H7 (cell line): ENCODE data around the gene GPN1. TPM values are rescaled to one million over a fixed set of nuclear protein-coding genes. Genes with fewer than 3 reads are reported as not detected.
"Not testable (repeated sequence)": the region's sequence is repeated elsewhere in the genome, so short reads cannot be mapped to it uniquely, and the experiment has no call there.

Source experiments
- DNase-seq: peaks from one replicate; pipeline ENCODE4 v3.0.0; 2012
- H3K27me3 ChIP-seq: 2 replicates; pipeline ENCODE4 v1.6.0; 2011; ENCODE audit warnings: mild to moderate bottlenecking, low read length; ENCODE audit not compliant: control insufficient read depth, insufficient read depth
- H3K36me3 ChIP-seq: replicated peaks from 2 replicates; pipeline ENCODE4 v1.5.1; 2011; ENCODE audit warnings: low read length; ENCODE audit not compliant: control insufficient read depth, insufficient read depth
- H3K4me3 ChIP-seq: 2 replicates; pipeline ENCODE4 v1.5.1; 2011; ENCODE audit warnings: low read depth, mild to moderate bottlenecking, control low read depth, low read length, moderate library complexity; ENCODE audit not compliant: insufficient read depth
- total RNA-seq: library from RNA; depleted of rRNA; stranded (reverse); fragments of >200 nt; shearing (Covaris generic); gene quantifications from 2 replicates; pipeline ENCODE4 v1.2.3, GENCODE V29; 2014

Gene GPN1
- total RNA-seq, 1 experiment from 2014 or later: 41.7 TPM

GRCh38 chr2:27606611-27607010, 22.2 kb upstream of the GPN1 start:
- H3K4me3 ChIP-seq: no peak overlapping the region
- H3K36me3 ChIP-seq: peaks cover 13% of the 10 kb centered on the region
- no peak for DNase-seq
- no peaks in the 10 kb centered on the region for H3K27me3 ChIP-seq

- no peak for DNase-seq
- Histone ChIP-seq H3K27me3 (no peaks in the 10 kb centered on the region), H3K36me3 (peaks cover 5% of the 10 kb centered on the region), H3K4me3 (no peak overlapping the region)
Observed at GRCh38 chr2:27613985-27614384, 14.9 kb upstream of the GPN1 start.

DNA sequence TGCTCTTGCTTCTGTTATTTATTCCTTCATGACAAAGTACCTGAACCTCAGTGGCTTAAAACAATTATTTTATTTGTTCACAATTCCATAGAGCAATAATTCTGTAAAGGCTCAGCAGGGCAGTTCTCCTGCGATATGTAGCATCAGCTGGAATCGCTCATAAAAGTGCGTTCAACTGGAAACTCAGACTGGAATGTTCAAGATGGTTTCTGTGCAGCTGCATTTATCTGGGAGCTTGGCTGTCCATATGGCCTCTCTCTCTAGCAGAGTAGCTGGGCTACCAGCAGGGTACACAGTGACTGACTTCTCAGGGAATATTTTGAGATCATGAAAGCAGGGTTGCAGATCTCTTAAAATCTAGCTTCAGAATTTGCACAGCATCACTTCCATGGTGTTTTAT, 13.5 kb upstream of the GPN1 start:
- no peak overlapping the region for H3K4me3 ChIP-seq
- DNase-seq: no peak
- peaks cover 5% of the 10 kb centered on the region for H3K36me3 ChIP-seq
- H3K27me3 ChIP-seq: no peaks in the 10 kb centered on the region

- Histone ChIP-seq H3K27me3 (no peaks in the 10 kb centered on the region), H3K4me3 (no peak overlapping the region), H3K36me3 (peaks cover 3% of the 10 kb centered on the region)
- DNase-seq: peak; percentile 22
Observed at GRCh38 chr2:27621524-27621923, 7.3 kb upstream of the GPN1 start.

DNA sequence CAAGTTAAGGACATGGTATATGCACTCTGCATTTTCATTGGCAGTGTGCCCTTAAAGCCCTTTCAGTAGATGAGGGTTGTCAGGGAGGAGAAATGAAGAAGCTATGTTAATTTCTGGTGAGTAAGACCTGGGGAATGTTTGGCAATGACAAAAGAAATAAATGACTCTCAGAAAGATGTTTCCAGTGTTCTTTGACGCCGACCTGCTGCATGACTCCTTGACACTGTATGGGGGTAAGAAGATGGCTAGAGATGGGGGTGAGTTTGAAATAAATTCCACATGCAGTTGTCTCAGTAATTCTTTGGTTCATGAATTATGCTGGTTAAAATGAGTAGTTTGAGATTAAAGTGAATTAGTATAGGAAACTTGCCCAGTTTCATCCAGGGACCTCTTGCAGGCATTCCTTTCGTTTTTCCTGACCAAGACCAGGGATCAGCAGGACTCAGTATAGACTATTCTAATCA, 5.9 kb upstream of the GPN1 start:
- H3K36me3 ChIP-seq: no peaks in the 10 kb centered on the region; the same call in 1 of the 2 replicates
- peak; percentile 25 for DNase-seq

DNA sequence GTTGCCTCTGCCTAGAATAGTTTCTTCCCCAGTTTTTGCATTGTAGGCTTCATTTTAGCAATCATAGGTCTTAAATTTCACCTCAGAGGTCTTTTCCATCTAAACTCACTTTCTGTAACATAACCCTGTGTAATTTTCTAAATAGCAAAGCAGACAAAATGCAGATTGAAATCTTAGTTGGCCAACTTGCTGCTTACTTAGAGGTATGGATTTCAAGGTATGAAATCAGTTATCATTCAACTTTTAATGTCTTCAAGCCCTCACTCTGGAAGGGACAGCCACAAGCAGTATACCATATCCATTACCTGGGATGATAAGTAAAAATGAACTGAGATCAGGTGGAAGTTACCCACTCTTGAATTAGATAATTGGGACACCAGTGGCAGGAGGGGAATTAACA, 3.9 kb upstream of the GPN1 start:
- no peak for DNase-seq

More for the DNA sequence above, 5.9 kb upstream of the GPN1 start:
- no peaks in the 10 kb centered on the region for H3K27me3 ChIP-seq
- no peak overlapping the region for H3K4me3 ChIP-seq

DNA sequence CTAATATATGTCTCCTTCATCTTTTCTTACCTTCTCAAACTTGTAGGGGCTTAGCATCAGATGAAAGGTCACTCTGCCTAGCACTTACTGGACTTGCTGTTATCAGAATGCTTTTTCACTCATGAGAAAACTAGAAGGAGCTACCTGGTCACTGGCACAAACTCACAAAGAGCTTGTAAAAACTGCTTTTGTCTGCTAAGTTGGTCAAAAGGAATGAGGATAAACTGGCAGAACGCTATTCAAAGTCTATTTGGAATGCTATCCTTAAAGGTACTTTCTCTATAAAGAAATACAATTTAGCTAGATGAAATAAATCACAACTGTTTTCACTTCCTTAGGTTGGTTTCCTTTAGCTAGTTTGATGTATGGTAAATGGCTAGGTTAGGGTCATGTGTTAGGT, 2.5 kb upstream of the GPN1 start:
- not testable (repeated sequence) for DNase-seq, H3K27me3 ChIP-seq, H3K4me3 ChIP-seq, H3K36me3 ChIP-seq

More for the DNA sequence above, 3.9 kb upstream of the GPN1 start:
- H3K4me3 ChIP-seq: no peak overlapping the region
- H3K27me3 ChIP-seq: no peaks in the 10 kb centered on the region
- no peaks in the 10 kb centered on the region; the same call in 1 of the 2 replicates for H3K36me3 ChIP-seq

DNA sequence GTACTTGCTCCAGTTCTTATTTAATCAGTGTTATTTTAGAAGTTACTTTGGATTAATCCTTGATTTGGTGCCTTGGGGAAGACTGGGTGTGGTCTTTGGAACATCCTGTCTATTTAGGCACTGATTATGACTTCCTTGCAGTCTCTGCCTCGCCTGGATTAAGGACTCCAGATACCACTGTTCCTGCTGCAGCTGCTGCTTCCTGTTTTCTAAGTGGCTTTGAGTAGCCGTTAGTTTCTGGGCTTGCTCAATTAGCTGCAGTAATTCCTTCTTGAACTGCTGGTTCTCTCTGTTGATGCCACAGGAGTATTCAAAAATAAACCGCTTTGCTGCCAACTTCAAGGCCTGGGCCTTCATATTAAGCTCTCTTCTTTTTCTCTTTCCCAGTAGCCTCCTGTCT, 1.9 kb upstream of the GPN1 start:
- not testable (repeated sequence) for H3K27me3 ChIP-seq, H3K4me3 ChIP-seq, DNase-seq, H3K36me3 ChIP-seq

- H3K4me3 ChIP-seq: peak overlapping the region; percentile 77
- no peaks in the 10 kb centered on the region for H3K27me3 ChIP-seq
- peaks cover 9% of the 10 kb centered on the region for H3K36me3 ChIP-seq
- peak; percentile 11 for DNase-seq
Observed at GRCh38 chr2:27627963-27628766, 685 bp upstream of the GPN1 start.

DNA sequence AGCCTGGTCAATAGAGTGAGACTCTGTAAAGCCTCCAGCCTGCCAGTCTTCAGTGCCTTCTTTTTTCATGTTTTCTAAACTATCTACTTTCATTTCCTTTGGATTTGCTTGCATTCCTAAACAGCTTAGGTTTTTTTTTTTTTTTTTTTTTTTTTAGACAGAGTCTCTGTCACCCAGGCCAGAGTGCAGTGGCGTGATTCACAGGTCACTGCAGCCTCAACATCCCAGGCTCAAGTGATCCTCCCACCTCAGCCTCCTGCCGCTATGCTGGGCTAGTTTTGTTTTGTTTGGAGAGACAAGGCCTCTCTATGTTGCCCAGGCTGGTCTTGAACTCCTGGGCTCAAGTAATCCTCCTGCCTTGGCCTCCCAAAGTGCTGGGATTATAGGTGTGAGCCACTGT, 1.4 kb downstream of the GPN1 start:
- not testable (repeated sequence) for H3K4me3 ChIP-seq, DNase-seq, H3K27me3 ChIP-seq
- peaks cover 14% of the 10 kb centered on the region for H3K36me3 ChIP-seq

GRCh38 chr2:27634291-27634690, 5.4 kb downstream of the GPN1 start:
- Histone ChIP-seq H3K4me3 (no peak overlapping the region), H3K36me3 (peaks cover 27% of the 10 kb centered on the region), H3K27me3 (no peaks in the 10 kb centered on the region)
- DNase-seq: no peak

DNA sequence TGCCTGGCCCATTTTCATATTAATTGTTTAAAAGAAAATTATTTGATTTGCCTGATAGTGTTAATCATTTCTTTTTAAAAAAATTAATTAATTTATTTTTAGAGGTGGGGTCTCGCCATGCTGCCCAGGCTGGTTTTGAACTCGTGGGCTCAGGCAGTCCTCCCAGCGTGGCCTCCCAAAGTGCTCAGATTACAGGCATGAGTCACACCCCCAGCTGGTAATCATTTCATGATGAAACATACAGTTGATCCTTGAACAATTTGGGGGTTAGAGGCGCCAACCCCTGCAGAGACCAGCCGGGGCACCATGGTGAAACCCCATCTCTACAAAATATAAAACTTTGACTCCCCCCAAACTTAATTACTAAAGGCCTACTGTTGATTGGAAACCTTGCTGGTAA, 7.9 kb downstream of the GPN1 start:
- Histone ChIP-seq H3K36me3 (peaks cover 31% of the 10 kb centered on the region), H3K4me3 (no peak overlapping the region), H3K27me3 (no peaks in the 10 kb centered on the region)
- no peak for DNase-seq

GRCh38 chr2:27638037-27638637, 9.3 kb downstream of the GPN1 start:
- Histone ChIP-seq H3K36me3 (peaks cover 29% of the 10 kb centered on the region), H3K4me3 (no peak overlapping the region), H3K27me3 (no peaks in the 10 kb centered on the region)
- DNase-seq: no peak

DNA sequence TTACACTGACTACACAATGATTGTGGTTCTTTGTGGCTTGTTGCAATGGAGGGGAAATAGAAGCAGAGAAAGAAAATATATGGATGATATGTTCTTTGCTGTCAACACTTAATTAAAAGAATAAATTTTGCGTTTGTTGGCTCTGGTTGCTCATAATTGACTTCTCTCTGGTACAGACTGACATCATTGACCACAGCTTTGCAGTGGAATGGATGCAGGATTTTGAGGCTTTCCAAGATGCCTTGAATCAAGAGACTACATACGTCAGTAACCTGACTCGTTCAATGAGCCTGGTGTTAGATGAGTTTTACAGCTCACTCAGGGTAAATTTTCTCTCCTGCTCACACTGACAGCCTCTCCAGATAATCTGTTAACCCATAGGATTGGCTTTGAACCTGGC, 9.9 kb downstream of the GPN1 start:
- no peak for DNase-seq
- H3K4me3 ChIP-seq: no peak overlapping the region
- no peaks in the 10 kb centered on the region for H3K27me3 ChIP-seq
- peaks cover 31% of the 10 kb centered on the region for H3K36me3 ChIP-seq

DNA sequence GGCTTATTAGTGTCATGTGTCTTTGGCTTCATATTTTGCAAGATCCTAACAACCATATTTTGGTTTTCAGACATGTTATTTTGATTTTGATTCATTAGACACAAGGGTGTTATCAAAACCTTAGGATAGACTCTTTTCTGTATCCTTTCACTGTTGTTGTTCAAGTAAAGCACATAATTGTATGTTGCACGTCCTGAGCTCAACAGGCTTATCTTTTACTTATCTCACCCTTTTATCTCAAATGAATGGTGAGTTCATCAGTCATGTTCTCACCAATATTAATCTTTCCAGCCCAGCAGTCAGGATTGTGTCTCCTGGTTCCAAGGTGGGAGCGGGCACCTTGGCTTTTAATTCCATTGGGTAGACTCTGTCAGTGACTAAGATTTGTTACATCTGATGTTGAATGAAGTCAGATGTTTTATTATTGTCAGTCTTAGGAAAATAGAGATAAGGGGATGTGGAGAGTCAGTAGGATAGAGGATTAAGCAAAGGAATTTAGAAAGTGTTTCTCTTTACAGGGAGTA, 11.9 kb downstream of the GPN1 start:
- no peak overlapping the region for H3K4me3 ChIP-seq
- no peaks in the 10 kb centered on the region for H3K27me3 ChIP-seq
- H3K36me3 ChIP-seq: peaks cover 21% of the 10 kb centered on the region
- DNase-seq: no peak
